ENCODE results near the gene CARD18. TPM values are rescaled to one million over a fixed set of nuclear protein-coding genes. Genes with fewer than 3 reads are reported as not detected.

CARD18 gene
- total RNA-seq, 4 donors from 2014 or later = not detected

- Histone ChIP-seq H3K9me3 (no peaks in the 10 kb centered on the region), H3K4me1 (no peaks in the 10 kb centered on the region), H3K4me3 (no peak overlapping the region), H3K27me3 (no peaks in the 10 kb centered on the region), H3K36me3 (no peaks in the 10 kb centered on the region), H3K27ac (no peak overlapping the region)
- TF ChIP-seq POLR2A (IDR thresholded peaks at IDR 0.05) (no peak), CTCF (IDR thresholded peaks at IDR 0.05) (no peak), EP300 (IDR thresholded peaks at IDR 0.05) (no peak), POLR2AphosphoS5 (IDR thresholded peaks at IDR 0.05) (no peak)
- no peak for ATAC-seq
- WGBS, 2 donors (ENCODE audit: low coverage in 1 of 2) = 61 to 75% methylated on average over 2 of the region's 2 CpGs
Observed at GRCh38 chr11:105144887-105145286, 5.3 kb upstream of the CARD18 start.

DNA sequence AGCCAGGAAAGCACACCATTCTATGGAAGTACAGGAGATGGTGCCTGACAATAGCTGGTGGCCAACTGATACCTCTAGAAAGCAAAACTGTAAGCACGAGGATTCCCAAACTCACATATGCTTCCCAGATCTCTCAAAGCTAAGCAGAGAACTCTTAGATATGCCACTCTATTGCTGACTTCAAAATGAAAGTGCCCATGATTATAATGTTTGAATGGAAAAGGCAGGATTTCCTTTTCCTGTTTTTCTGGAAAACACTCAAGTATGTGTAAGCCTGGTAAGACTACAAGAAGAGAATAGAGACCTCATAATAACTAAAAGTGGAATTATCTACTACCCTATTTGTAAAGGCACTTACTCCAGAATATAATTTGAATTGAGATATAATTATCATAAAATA is 2.6 kb upstream of the CARD18 start:
- Histone ChIP-seq H3K4me1 (no peaks in the 10 kb centered on the region), H3K9me3 (no peaks in the 10 kb centered on the region)

DNA sequence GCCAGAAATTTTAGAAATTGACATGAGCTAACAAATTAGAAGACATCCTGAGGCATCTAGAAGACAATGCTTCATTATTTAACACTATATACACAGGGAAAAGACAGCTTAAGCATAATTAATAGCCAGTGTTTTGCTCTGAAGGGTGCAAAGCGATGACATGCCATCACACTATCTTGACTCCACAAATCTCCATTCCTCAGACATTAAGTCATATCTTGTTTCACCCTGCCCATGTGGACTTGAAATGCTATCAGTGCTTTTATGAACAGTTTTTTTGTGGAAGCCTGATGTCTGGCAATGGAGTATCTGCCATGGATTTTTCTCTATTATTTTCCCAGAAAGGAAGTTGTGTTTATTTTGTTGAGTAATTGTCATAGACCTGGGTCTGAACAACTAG is 2.3 kb downstream of the CARD18 start:
- no peak overlapping the region for H3K4me3 ChIP-seq
- no peaks in the 10 kb centered on the region for H3K9me3 ChIP-seq
- no peak for ATAC-seq
- H3K36me3 ChIP-seq = no peaks in the 10 kb centered on the region
- H3K27me3 ChIP-seq = no peaks in the 10 kb centered on the region
- TF ChIP-seq POLR2AphosphoS5 (IDR thresholded peaks at IDR 0.05) (no peak), CTCF (IDR thresholded peaks at IDR 0.05) (no peak), POLR2A (IDR thresholded peaks at IDR 0.05) (no peak), EP300 (IDR thresholded peaks at IDR 0.05) (no peak)
- no peak overlapping the region for H3K27ac ChIP-seq
- H3K4me1 ChIP-seq = no peaks in the 10 kb centered on the region
- 100% methylated on average over 1 of the region's 1 CpG for WGBS, 2 donors (ENCODE audit: low coverage in 1 of 2)

More for the DNA sequence above, 2.6 kb upstream of the CARD18 start:
- TF ChIP-seq POLR2AphosphoS5 (IDR thresholded peaks at IDR 0.05) (no peak), CTCF (IDR thresholded peaks at IDR 0.05) (no peak), POLR2A (IDR thresholded peaks at IDR 0.05) (no peak), EP300 (IDR thresholded peaks at IDR 0.05) (no peak)
- WGBS, 2 donors (ENCODE audit: low coverage in 1 of 2) = 67 to 70% methylated on average over 1 of the region's 1 CpG
- ATAC-seq = no peak
- Histone ChIP-seq H3K27ac (no peak overlapping the region), H3K4me3 (no peak overlapping the region), H3K27me3 (no peaks in the 10 kb centered on the region), H3K36me3 (no peaks in the 10 kb centered on the region)

GRCh38 chr11:105135883-105136282 is 3.7 kb downstream of the CARD18 start:
- WGBS, 2 donors (ENCODE audit: low coverage in 1 of 2) = 75 to 82% methylated on average over 4 of the region's 4 CpGs
- Histone ChIP-seq H3K36me3 (no peaks in the 10 kb centered on the region), H3K27me3 (no peaks in the 10 kb centered on the region), H3K9me3 (peaks cover 0 to 6% (median 0%) of the 10 kb centered on the region in 3 donors), H3K4me3 (no peak overlapping the region), H3K4me1 (no peaks in the 10 kb centered on the region), H3K27ac (no peak overlapping the region)
- TF ChIP-seq CTCF (IDR thresholded peaks at IDR 0.05) (no peak), EP300 (IDR thresholded peaks at IDR 0.05) (no peak), POLR2A (IDR thresholded peaks at IDR 0.05) (no peak), POLR2AphosphoS5 (IDR thresholded peaks at IDR 0.05) (no peak)
- ATAC-seq = no peak

GRCh38 chr11:105132716-105133511 is 6.7 kb downstream of the CARD18 start:
- no peak overlapping the region for H3K27ac ChIP-seq
- H3K36me3 ChIP-seq = no peaks in the 10 kb centered on the region
- peaks cover 0 to 14% (median 0%) of the 10 kb centered on the region in 3 donors for H3K9me3 ChIP-seq
- H3K4me1 ChIP-seq = no peaks in the 10 kb centered on the region
- TF ChIP-seq CTCF (IDR thresholded peaks at IDR 0.05) (no peak), EP300 (IDR thresholded peaks at IDR 0.05) (no peak), POLR2AphosphoS5 (IDR thresholded peaks at IDR 0.05) (no peak), POLR2A (IDR thresholded peaks at IDR 0.05) (no peak)
- no peaks in the 10 kb centered on the region for H3K27me3 ChIP-seq
- no peak overlapping the region for H3K4me3 ChIP-seq
- no peak for ATAC-seq
- 79 to 81% methylated on average over 6 to 8 of the region's 8 CpGs for WGBS, 2 donors (ENCODE audit: low coverage in 1 of 2)
